Hepatocyte (in vitro differentiated cells): ENCODE results near the gene RER1. TPM values are rescaled to one million over a fixed set of nuclear protein-coding genes. Genes with fewer than 3 reads are reported as not detected.

Experiments
- DNase-seq: peaks from one replicate; pipeline ENCODE4 v3.0.0-alpha.2; 2016; ENCODE audit warnings: low spot score
- H2AFZ ChIP-seq: fragments of 200-600 bp; sonication (generic); 2 replicates; pipeline ENCODE4 v1.6.0; 2016; ENCODE audit warnings: antibody characterized with exemption, mild to moderate bottlenecking
- H3K27ac ChIP-seq: fragments of 200-600 bp; sonication (generic); 2 replicates; pipeline ENCODE4 v1.5.1; 2016; ENCODE audit warnings: mild to moderate bottlenecking
- H3K27me3 ChIP-seq: fragments of 200-600 bp; sonication (generic); 2 replicates; pipeline ENCODE4 v1.6.1; 2016
- H3K36me3 ChIP-seq: fragments of 200-600 bp; sonication (generic); replicated peaks from 2 replicates; pipeline ENCODE4 v1.5.1; 2016; ENCODE audit warnings: low read depth; ENCODE audit not compliant: insufficient read depth
- H3K4me1 ChIP-seq: fragments of 200-600 bp; sonication (generic); 2 replicates; pipeline ENCODE4 v1.5.1; 2016; ENCODE audit warnings: mild to moderate bottlenecking, moderate library complexity; ENCODE audit not compliant: insufficient read depth
- H3K4me2 ChIP-seq: fragments of 200-600 bp; sonication (generic); 2 replicates; pipeline ENCODE4 v1.6.0; 2016
- H3K4me3 ChIP-seq: fragments of 200-600 bp; sonication (generic); 2 replicates; pipeline ENCODE4 v1.5.1; 2016; ENCODE audit warnings: mild to moderate bottlenecking
- H3K79me2 ChIP-seq: fragments of 200-600 bp; sonication (generic); 2 replicates; pipeline ENCODE4 v1.6.0; 2017; ENCODE audit warnings: mild to moderate bottlenecking
- H3K9me2 ChIP-seq: fragments of 200-600 bp; sonication (generic); replicated peaks from 2 replicates; pipeline ENCODE4 v1.6.0; 2017; ENCODE audit warnings: mild to moderate bottlenecking; ENCODE audit not compliant: insufficient read depth
- H3K9me3 ChIP-seq: fragments of 200-600 bp; sonication (generic); 2 replicates; pipeline ENCODE4 v1.5.1; 2016; ENCODE audit warnings: low read depth, mild to moderate bottlenecking
- H4K20me1 ChIP-seq: fragments of 200-600 bp; sonication (generic); 2 replicates; pipeline ENCODE4 v1.6.0; 2016; ENCODE audit warnings: mild to moderate bottlenecking; ENCODE audit not compliant: insufficient read depth, poor library complexity, severe bottlenecking
- CTCF ChIP-seq: fragments of 200-600 bp; sonication (generic); IDR thresholded peaks from 2 replicates; pipeline ENCODE4 v1.5.1; 2016; ENCODE audit warnings: antibody characterized with exemption, mild to moderate bottlenecking; ENCODE audit not compliant: poor library complexity
- EZH2 ChIP-seq: fragments of 200-600 bp; sonication (generic); IDR thresholded peaks from 2 replicates; pipeline ENCODE4 v1.6.1; 2016; ENCODE audit warnings: antibody characterized with exemption, mild to moderate bottlenecking, borderline replicate concordance
- EZH2phosphoT487 ChIP-seq: fragments of 200-600 bp; sonication (generic); IDR thresholded peaks from one replicate; pipeline ENCODE4 v1.6.1; 2018; ENCODE audit warnings: antibody characterized with exemption, mild to moderate bottlenecking, low read depth, moderate library complexity; ENCODE audit not compliant: unreplicated experiment, severe bottlenecking
- WGBS: methylation state at CpG from one replicate; pipeline ENCODE4 v1.1.6; 2016; ENCODE audit warnings: low lambda C conversion rate; ENCODE audit errors: missing lambda C conversion rate; 5-methylcytosine and 5-hydroxymethylcytosine counted together
- polyA plus RNA-seq: library from polyadenylated mRNA; unstranded; fragments of >200 nt; fragmentation: Nextera tagmentation; extraction: Ambion mirVana; gene quantifications from 2 replicates; pipeline ENCODE4 v1.2.1, GENCODE V29; 2016
- total RNA-seq: library from RNA; depleted of rRNA; stranded (reverse); fragments of >200 nt; gene quantifications from 2 replicates; pipeline ENCODE4 v1.2.3, GENCODE V29; 2014

RER1 gene
- 89.5 and 123 TPM in 2 replicates for total RNA-seq
- polyA plus RNA-seq, result 227 and 237 TPM in 2 replicates

- no peaks in the 10 kb centered on the region for H3K9me2 ChIP-seq
- peak; percentile 100 for DNase-seq
- H3K4me1 ChIP-seq, result peaks cover 25% of the 10 kb centered on the region
- TF ChIP-seq EZH2phosphoT487 (no peak), EZH2 (no peak), CTCF (no peak)
- peaks cover 24% of the 10 kb centered on the region for H4K20me1 ChIP-seq
- no peaks in the 10 kb centered on the region for H3K27me3 ChIP-seq
- H3K4me3 ChIP-seq, result peak within 1 kb of the TSS; percentile 50
- peak within 1 kb of the TSS; percentile 94 for H3K4me2 ChIP-seq
- H3K27ac ChIP-seq, result peak within 1 kb of the TSS; percentile 59
- no peaks in the 10 kb centered on the region for H3K9me3 ChIP-seq
- 2% methylated on average over 97 of the region's 103 CpGs for WGBS
- H2AFZ ChIP-seq, result peak within 1 kb of the TSS; percentile 31
- H3K36me3 ChIP-seq, result no peaks in the 10 kb centered on the region
- H3K79me2 ChIP-seq, result peaks cover 54% of the 10 kb centered on the region
Observed at GRCh38 chr1:2391041-2391930, at the start of gene RER1, which contains the start of gene MORN1. RER1 (plus strand) TSS chr1:2391841; CDS start chr1:2395791, 3,950 bp downstream. MORN1 (minus strand) TSS chr1:2391554; CDS start chr1:2391533, 21 bp downstream.

- Histone ChIP-seq H2AFZ (no peak overlapping the region), H3K4me2 (no peak overlapping the region), H3K4me3 (no peak overlapping the region), H3K4me1 (no peaks in the 10 kb centered on the region), H3K9me2 (no peaks in the 10 kb centered on the region), H3K36me3 (no peaks in the 10 kb centered on the region), H3K27ac (no peak overlapping the region), H4K20me1 (no peaks in the 10 kb centered on the region), H3K9me3 (no peaks in the 10 kb centered on the region), H3K79me2 (no peaks in the 10 kb centered on the region), H3K27me3 (no peaks in the 10 kb centered on the region)
- 88% methylated on average over 20 of the region's 21 CpGs for WGBS
- DNase-seq, result no peak
- TF ChIP-seq CTCF (no peak), EZH2phosphoT487 (no peak), EZH2 (no peak)
Observed at GRCh38 chr1:2342384-2343022, 49.1 kb upstream of the RER1 start.

GRCh38 chr1:2343023-2343935 lies 48.4 kb upstream of the RER1 start:
- no peaks in the 10 kb centered on the region for H3K4me1 ChIP-seq
- H2AFZ ChIP-seq, result no peak overlapping the region
- no peak overlapping the region for H3K4me3 ChIP-seq
- 93% methylated on average over 39 of the region's 39 CpGs for WGBS
- no peaks in the 10 kb centered on the region for H3K79me2 ChIP-seq
- DNase-seq, result no peak
- H3K27me3 ChIP-seq, result no peaks in the 10 kb centered on the region
- no peak overlapping the region for H3K4me2 ChIP-seq
- no peaks in the 10 kb centered on the region for H4K20me1 ChIP-seq
- no peaks in the 10 kb centered on the region for H3K9me3 ChIP-seq
- no peaks in the 10 kb centered on the region for H3K36me3 ChIP-seq
- no peak overlapping the region for H3K27ac ChIP-seq
- no peaks in the 10 kb centered on the region for H3K9me2 ChIP-seq
- no peak for TF ChIP-seq CTCF
- no peak for TF ChIP-seq EZH2phosphoT487
- TF ChIP-seq EZH2, result no peak
